ENCODE measurements around the gene TMTC2.

TMTC2 gene

GRCh38 chr12:82838131-82838551, 151.4 kb downstream of the TMTC2 start:
- CTCF ChIA-PET = no interaction called here
- Histone ChIP-seq H3K4me3 (ENCODE audit: low read depth, low read length) (no peak overlapping the region), H3K27ac (ENCODE audit: extremely low read depth, low read depth, low read length) (no peak overlapping the region), H3K9me3 (ENCODE audit: control insufficient read depth, insufficient read depth, low read depth, low read length) (no peaks in the 10 kb centered on the region), H3K36me3 (ENCODE audit: control insufficient read depth in 2 of 2, insufficient read depth in 1 of 2, low read length in 2 of 2) (no peaks in the 10 kb centered on the region), H3K4me1 (ENCODE audit: control insufficient read depth, insufficient read depth, low read length) (peaks cover 14% of the 10 kb centered on the region)
- POLR2A ChIA-PET = no interaction called here
- TF ChIP-seq ZNF214 (tag by site-specific recombination; IDR thresholded peaks at IDR 0.05; ENCODE audit: borderline replicate concordance) (0 out of 2 replicates have a peak, but pooled peaks have one; percentile 25), ZSCAN30 (tag by site-specific recombination; IDR thresholded peaks at IDR 0.05) (no peak), PRDM6 (tag by site-specific recombination; IDR thresholded peaks at IDR 0.05) (peak; percentile 28; the same call in 1 of the 2 replicates), SCRT2 (tag by site-specific recombination; IDR thresholded peaks at IDR 0.05) (0 out of 2 replicates have a peak, but pooled peaks have one; percentile 18), MZF1 (tag by site-specific recombination; IDR thresholded peaks at IDR 0.05; ENCODE audit: borderline replicate concordance) (0 out of 2 replicates have a peak, but pooled peaks have one; percentile 26), SCRT1 (tag by site-specific recombination; IDR thresholded peaks at IDR 0.05; ENCODE audit: borderline replicate concordance) (peak; percentile 33; the same call in 1 of the 2 replicates), ZIC2 (tag by site-specific recombination; IDR thresholded peaks at IDR 0.05) (no peak), WT1 (tag by site-specific recombination; IDR thresholded peaks at IDR 0.05) (peak; percentile 67; the same call in 1 of the 2 replicates), FEZF1 (tag by site-specific recombination; IDR thresholded peaks at IDR 0.05) (peak; percentile 70)

- Histone ChIP-seq H3K4me3 (ENCODE audit: low read depth, low read length) (no peak overlapping the region), H3K27ac (ENCODE audit: extremely low read depth, low read depth, low read length) (no peak overlapping the region), H3K9me3 (ENCODE audit: control insufficient read depth, insufficient read depth, low read depth, low read length) (no peaks in the 10 kb centered on the region), H3K36me3 (ENCODE audit: control insufficient read depth in 2 of 2, insufficient read depth in 1 of 2, low read length in 2 of 2) (no peaks in the 10 kb centered on the region), H3K4me1 (ENCODE audit: control insufficient read depth, insufficient read depth, low read length) (peaks cover 14% of the 10 kb centered on the region)
- ChIA-PET CTCF (no interaction called here), POLR2A (no interaction called here)
- TF ChIP-seq ZBTB44 (tag by site-specific recombination; IDR thresholded peaks at IDR 0.05) (peak; percentile 51; the same call in 1 of the 2 replicates), RBAK (tag by site-specific recombination; IDR thresholded peaks at IDR 0.05) (no peak), FEZF1 (tag by site-specific recombination; IDR thresholded peaks at IDR 0.05) (peak; percentile 72), PRDM6 (tag by site-specific recombination; IDR thresholded peaks at IDR 0.05) (peak; percentile 87)
Measured at GRCh38 chr12:82838827-82839226, 152.1 kb downstream of the TMTC2 start.

- H3K36me3 ChIP-seq (ENCODE audit: control insufficient read depth in 2 of 2, insufficient read depth in 1 of 2, low read length in 2 of 2) = no peaks in the 10 kb centered on the region
- CTCF ChIA-PET = no interaction called here
- no peak overlapping the region for H3K27ac ChIP-seq (ENCODE audit: extremely low read depth, low read depth, low read length)
- peaks cover 14% of the 10 kb centered on the region for H3K4me1 ChIP-seq (ENCODE audit: control insufficient read depth, insufficient read depth, low read length)
- H3K9me3 ChIP-seq (ENCODE audit: control insufficient read depth, insufficient read depth, low read depth, low read length) = no peaks in the 10 kb centered on the region
- POLR2A ChIA-PET = no interaction called here
- no peak overlapping the region for H3K4me3 ChIP-seq (ENCODE audit: low read depth, low read length)
- TF ChIP-seq PBX3 (CRISPR knock-in tag; IDR thresholded peaks at IDR 0.05) (no peak), ZNF140 (tag by site-specific recombination; IDR thresholded peaks at IDR 0.05) (no peak), ZIC2 (tag by site-specific recombination; IDR thresholded peaks at IDR 0.05) (no peak), TSHZ1 (tag by site-specific recombination; IDR thresholded peaks at IDR 0.05; ENCODE audit: borderline replicate concordance) (no peak), ZNF513 (tag by site-specific recombination; IDR thresholded peaks at IDR 0.05) (no peak), MEIS1 (CRISPR knock-in tag; IDR thresholded peaks at IDR 0.05; ENCODE audit: borderline replicate concordance) (no peak), ZNF76 (tag by site-specific recombination; IDR thresholded peaks at IDR 0.05; ENCODE audit: borderline replicate concordance, low read depth) (no peak), ZNF2 (tag by site-specific recombination; IDR thresholded peaks at IDR 0.05) (no peak), KLF10 (tag by site-specific recombination; IDR thresholded peaks at IDR 0.05) (no peak)
Measured at GRCh38 chr12:82839796-82840195, 153.1 kb downstream of the TMTC2 start.
